IgD-negative memory B cell (primary cell): ENCODE data around the gene ARHGEF28. TPM values are rescaled to one million over a fixed set of nuclear protein-coding genes. Genes with fewer than 3 reads are reported as not detected.

Source experiments
- H3K27ac Mint-ChIP-seq, 3 donors: one replicate each; pipeline ENCODE4 v1.8.0; 2020 to 2022; ENCODE audit warnings: mild to moderate bottlenecking in 3 of 3, mixed read lengths in 3 of 3, moderate library complexity in 1 of 3
- H3K27me3 Mint-ChIP-seq: one replicate; pipeline ENCODE4 v1.8.0; 2021; ENCODE audit warnings: mixed read lengths
- H3K36me3 Mint-ChIP-seq: one replicate; pipeline ENCODE4 v1.8.0; 2020; ENCODE audit warnings: mild to moderate bottlenecking, mixed read lengths
- H3K4me1 Mint-ChIP-seq, 3 donors: one replicate each; pipeline ENCODE4 v1.8.0; 2020 to 2022; ENCODE audit warnings: mixed read lengths in 3 of 3, mild to moderate bottlenecking in 1 of 3
- H3K4me3 Mint-ChIP-seq, 4 donors: one replicate each; pipeline ENCODE4 v1.8.0; 2020 to 2022; ENCODE audit warnings: mild to moderate bottlenecking in 4 of 4, mixed read lengths in 4 of 4, moderate library complexity in 3 of 4
- H3K9me3 Mint-ChIP-seq, 3 donors: one replicate each; pipeline ENCODE4 v1.8.0; 2020 to 2021; ENCODE audit warnings: mixed read lengths in 3 of 3, mild to moderate bottlenecking in 1 of 3
- polyA plus RNA-seq: library from polyadenylated mRNA; unstranded; fragments of 300-500 nt; fragmentation: Illumina TruSeq; gene quantifications from one replicate; pipeline ENCODE4 v1.2.3, GENCODE V29; 2021

Gene ARHGEF28
- polyA plus RNA-seq, 1 donor from 2014 or later: not detected

GRCh38 chr5:73955271-73955846 lies 329.4 kb downstream of the ARHGEF28 start:
- peaks cover 5% of the 10 kb centered on the region for H3K27me3 Mint-ChIP-seq
- no peak overlapping the region for H3K4me3 Mint-ChIP-seq
- H3K36me3 Mint-ChIP-seq: no peaks in the 10 kb centered on the region
- H3K27ac Mint-ChIP-seq: no peak overlapping the region
- H3K9me3 Mint-ChIP-seq: peaks cover 0 to 2% (median 0%) of the 10 kb centered on the region in 3 donors
- peaks cover 0 to 3% (median 1%) of the 10 kb centered on the region in 3 donors for H3K4me1 Mint-ChIP-seq

GRCh38 chr5:73957397-73958001 lies 331.5 kb downstream of the ARHGEF28 start:
- no peak overlapping the region for H3K4me3 Mint-ChIP-seq
- peaks cover 0 to 2% (median 0%) of the 10 kb centered on the region in 3 donors for H3K9me3 Mint-ChIP-seq
- H3K27ac Mint-ChIP-seq: no peak overlapping the region
- no peaks in the 10 kb centered on the region for H3K36me3 Mint-ChIP-seq
- H3K4me1 Mint-ChIP-seq: peaks cover 0 to 3% (median 1%) of the 10 kb centered on the region in 3 donors
- H3K27me3 Mint-ChIP-seq: peaks cover 3% of the 10 kb centered on the region

DNA sequence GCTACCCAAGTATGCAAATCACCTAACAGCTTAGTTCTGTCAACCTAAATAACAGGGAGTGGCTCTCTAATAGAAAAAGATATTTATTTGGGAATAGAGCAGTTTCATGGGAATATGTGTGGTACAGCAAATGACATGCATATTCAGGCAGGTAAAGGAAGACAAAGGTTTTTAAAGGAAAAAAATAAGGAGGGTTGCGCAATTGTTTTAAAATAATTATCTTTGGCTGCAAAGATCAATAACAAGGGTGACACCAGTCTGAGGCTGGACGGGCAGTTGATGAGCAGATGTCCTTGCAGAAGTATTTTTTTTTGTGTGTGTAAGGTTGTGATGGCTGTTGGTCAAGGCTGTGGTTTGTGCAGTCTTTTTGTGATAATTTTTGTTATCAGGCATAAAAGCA lies 332.0 kb downstream of the ARHGEF28 start:
- peaks cover 0 to 3% (median 1%) of the 10 kb centered on the region in 3 donors for H3K4me1 Mint-ChIP-seq
- H3K9me3 Mint-ChIP-seq: peaks cover 0 to 2% (median 0%) of the 10 kb centered on the region in 3 donors
- H3K4me3 Mint-ChIP-seq: no peak overlapping the region
- no peaks in the 10 kb centered on the region for H3K36me3 Mint-ChIP-seq
- H3K27ac Mint-ChIP-seq: no peak overlapping the region
- peaks cover 3% of the 10 kb centered on the region for H3K27me3 Mint-ChIP-seq

DNA sequence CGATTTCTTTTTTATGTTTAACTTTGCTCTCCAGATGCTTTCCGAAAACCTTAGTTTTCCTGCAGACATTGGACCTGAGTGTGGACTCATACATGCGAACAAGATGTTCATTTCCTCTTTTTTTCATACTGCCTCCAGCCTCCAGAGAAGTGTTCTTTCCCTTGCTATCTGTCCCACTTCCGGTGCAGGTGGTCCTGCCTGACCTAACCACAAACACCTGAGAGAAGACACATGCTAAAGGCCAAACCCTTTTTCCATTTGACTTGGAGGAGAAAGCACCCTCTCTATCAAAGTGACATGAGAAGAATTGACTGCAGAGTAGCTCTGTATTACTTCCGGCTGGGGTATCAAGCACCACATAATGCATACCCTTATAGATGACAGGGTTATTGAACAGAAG lies 334.0 kb downstream of the ARHGEF28 start:
- Mint-ChIP-seq H3K4me1 (peaks cover 0 to 3% (median 1%) of the 10 kb centered on the region in 3 donors), H3K27ac (no peak overlapping the region), H3K36me3 (no peaks in the 10 kb centered on the region), H3K27me3 (peaks cover 6% of the 10 kb centered on the region), H3K9me3 (peaks cover 0 to 2% (median 0%) of the 10 kb centered on the region in 3 donors), H3K4me3 (peak overlapping the region in 1 of 4 donors; percentile 55)

- no peaks in the 10 kb centered on the region for H3K36me3 Mint-ChIP-seq
- no peak overlapping the region for H3K4me3 Mint-ChIP-seq
- peaks cover 0 to 3% (median 1%) of the 10 kb centered on the region in 3 donors for H3K4me1 Mint-ChIP-seq
- H3K27me3 Mint-ChIP-seq: peaks cover 6% of the 10 kb centered on the region
- no peak overlapping the region for H3K27ac Mint-ChIP-seq
- peaks cover 0 to 2% (median 0%) of the 10 kb centered on the region in 3 donors for H3K9me3 Mint-ChIP-seq
Observed at GRCh38 chr5:73960426-73960825, 334.4 kb downstream of the ARHGEF28 start.

DNA sequence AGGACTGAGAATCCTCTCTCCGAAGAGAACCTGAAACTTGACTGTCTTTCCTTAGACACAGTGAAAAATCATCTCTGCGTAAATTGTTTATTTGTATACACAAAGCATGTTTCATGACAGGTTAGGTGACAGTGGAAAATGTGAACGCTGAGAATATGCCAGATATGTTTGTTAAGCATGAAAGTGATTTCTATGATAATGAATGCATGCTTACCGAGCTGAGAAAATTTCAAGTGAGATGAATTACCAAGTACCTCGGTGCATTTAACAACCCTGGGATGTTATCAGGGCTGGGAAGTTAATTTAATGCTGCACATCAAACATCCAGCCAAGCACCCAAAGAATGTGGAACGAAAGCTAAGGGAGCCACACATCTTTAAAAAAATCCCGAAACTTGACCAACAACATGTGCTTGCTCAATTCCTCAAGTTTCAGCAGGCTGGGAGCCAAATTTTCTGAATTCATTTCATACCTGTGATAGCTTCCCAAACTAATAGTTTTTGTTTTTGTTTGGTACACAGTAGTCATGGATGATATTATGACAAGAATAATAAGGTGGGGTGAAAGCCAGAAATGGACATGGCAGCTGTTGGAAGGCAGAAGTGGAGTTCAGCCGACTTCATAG lies 336.9 kb downstream of the ARHGEF28 start:
- H3K9me3 Mint-ChIP-seq: peaks cover 0 to 2% (median 1%) of the 10 kb centered on the region in 3 donors
- H3K4me1 Mint-ChIP-seq: peaks cover 0 to 3% (median 1%) of the 10 kb centered on the region in 3 donors
- H3K36me3 Mint-ChIP-seq: no peaks in the 10 kb centered on the region
- H3K27me3 Mint-ChIP-seq: peaks cover 6% of the 10 kb centered on the region
- H3K27ac Mint-ChIP-seq: no peak overlapping the region
- H3K4me3 Mint-ChIP-seq: no peak overlapping the region

DNA sequence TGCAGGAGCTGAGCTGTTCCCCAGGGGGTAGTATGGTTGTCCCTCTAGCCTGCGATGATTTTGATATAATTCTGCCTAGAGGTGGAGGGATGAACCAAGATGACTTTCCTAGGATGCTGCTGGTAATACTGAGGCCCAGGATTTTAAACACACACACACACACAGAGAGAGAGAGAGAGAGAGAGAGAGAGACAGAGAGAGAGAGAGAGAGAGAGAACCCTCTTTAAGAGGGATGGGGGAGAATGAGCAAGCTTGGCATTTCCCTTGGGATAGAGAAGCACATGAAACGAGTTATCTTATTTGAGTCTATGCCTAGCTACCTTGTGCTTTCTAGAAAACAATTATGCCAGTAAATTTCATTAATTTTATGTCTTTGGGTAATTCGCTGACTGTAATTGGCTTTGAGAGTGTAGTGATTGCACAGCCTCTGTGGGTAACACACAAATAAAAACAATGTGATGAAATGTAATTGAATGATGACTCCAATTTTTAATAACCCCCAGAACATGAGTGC lies 338.4 kb downstream of the ARHGEF28 start:
- peaks cover 6% of the 10 kb centered on the region for H3K27me3 Mint-ChIP-seq
- H3K27ac Mint-ChIP-seq: no peak overlapping the region

DNA sequence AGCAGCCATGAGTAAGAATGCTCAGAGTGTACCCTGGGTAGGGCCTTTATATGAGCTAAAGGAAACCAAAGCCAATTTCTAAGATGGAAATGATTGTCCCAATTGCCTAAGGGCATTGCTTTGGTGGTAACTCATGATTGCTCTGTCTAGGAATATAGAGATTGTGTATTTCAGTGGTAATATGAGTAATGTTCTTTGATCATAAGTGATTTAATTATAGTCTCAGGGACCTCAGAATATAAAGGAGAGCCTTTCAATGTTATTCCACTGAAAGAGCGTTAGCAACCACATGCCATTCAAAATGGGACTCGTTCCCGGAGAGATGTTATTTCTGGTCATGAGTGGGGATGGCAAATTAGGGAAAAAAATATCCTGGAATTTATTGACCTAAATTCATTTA lies 340.5 kb downstream of the ARHGEF28 start:
- H3K27ac Mint-ChIP-seq: no peak overlapping the region
- H3K27me3 Mint-ChIP-seq: peaks cover 5% of the 10 kb centered on the region
- no peak overlapping the region for H3K4me3 Mint-ChIP-seq
- H3K9me3 Mint-ChIP-seq: peaks cover 0 to 2% (median 1%) of the 10 kb centered on the region in 3 donors
- H3K4me1 Mint-ChIP-seq: no peaks in the 10 kb centered on the region
- H3K36me3 Mint-ChIP-seq: no peaks in the 10 kb centered on the region

More for the DNA sequence above, 338.4 kb downstream of the ARHGEF28 start:
- Mint-ChIP-seq H3K4me3 (no peak overlapping the region), H3K9me3 (peaks cover 0 to 1% (median 0%) of the 10 kb centered on the region in 3 donors), H3K4me1 (peaks cover 0 to 2% (median 0%) of the 10 kb centered on the region in 3 donors), H3K36me3 (no peaks in the 10 kb centered on the region)

GRCh38 chr5:73967347-73967746 lies 341.4 kb downstream of the ARHGEF28 start:
- H3K4me1 Mint-ChIP-seq: no peaks in the 10 kb centered on the region
- H3K9me3 Mint-ChIP-seq: peaks cover 0 to 2% (median 1%) of the 10 kb centered on the region in 3 donors
- H3K27me3 Mint-ChIP-seq: peaks cover 5% of the 10 kb centered on the region

GRCh38 chr5:73968246-73968645 lies 342.2 kb downstream of the ARHGEF28 start:
- Mint-ChIP-seq H3K36me3 (no peaks in the 10 kb centered on the region), H3K4me3 (no peak overlapping the region), H3K4me1 (no peaks in the 10 kb centered on the region), H3K27ac (no peak overlapping the region), H3K27me3 (peaks cover 7% of the 10 kb centered on the region), H3K9me3 (peaks cover 0 to 2% (median 1%) of the 10 kb centered on the region in 3 donors)

More at GRCh38 chr5:73967347-73967746, 341.4 kb downstream of the ARHGEF28 start:
- H3K4me3 Mint-ChIP-seq: no peak overlapping the region
- no peaks in the 10 kb centered on the region for H3K36me3 Mint-ChIP-seq
- H3K27ac Mint-ChIP-seq: no peak overlapping the region

DNA sequence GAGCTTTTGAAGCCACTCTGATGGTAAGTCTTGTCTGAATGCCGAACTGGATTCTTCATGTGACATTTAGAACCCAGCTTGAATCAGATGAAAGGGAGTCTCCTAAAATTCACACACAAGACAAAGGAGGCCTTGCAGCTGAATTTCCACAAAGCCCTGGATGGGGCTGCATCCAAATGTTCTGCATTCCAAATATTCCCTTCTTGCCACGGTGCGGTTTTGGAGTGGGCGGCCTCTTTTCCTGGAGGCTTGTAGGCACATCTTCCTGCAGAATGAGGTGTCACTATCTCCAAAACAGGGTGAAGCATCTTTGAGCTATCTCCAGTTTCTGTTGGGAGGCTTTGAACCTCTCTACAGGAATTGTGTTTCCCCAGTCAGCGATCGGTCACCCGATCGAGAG lies 342.7 kb downstream of the ARHGEF28 start:
- Mint-ChIP-seq H3K9me3 (peaks cover 0 to 2% (median 2%) of the 10 kb centered on the region in 3 donors), H3K4me1 (no peaks in the 10 kb centered on the region), H3K27me3 (peaks cover 4% of the 10 kb centered on the region), H3K27ac (no peak overlapping the region), H3K36me3 (no peaks in the 10 kb centered on the region), H3K4me3 (no peak overlapping the region)

DNA sequence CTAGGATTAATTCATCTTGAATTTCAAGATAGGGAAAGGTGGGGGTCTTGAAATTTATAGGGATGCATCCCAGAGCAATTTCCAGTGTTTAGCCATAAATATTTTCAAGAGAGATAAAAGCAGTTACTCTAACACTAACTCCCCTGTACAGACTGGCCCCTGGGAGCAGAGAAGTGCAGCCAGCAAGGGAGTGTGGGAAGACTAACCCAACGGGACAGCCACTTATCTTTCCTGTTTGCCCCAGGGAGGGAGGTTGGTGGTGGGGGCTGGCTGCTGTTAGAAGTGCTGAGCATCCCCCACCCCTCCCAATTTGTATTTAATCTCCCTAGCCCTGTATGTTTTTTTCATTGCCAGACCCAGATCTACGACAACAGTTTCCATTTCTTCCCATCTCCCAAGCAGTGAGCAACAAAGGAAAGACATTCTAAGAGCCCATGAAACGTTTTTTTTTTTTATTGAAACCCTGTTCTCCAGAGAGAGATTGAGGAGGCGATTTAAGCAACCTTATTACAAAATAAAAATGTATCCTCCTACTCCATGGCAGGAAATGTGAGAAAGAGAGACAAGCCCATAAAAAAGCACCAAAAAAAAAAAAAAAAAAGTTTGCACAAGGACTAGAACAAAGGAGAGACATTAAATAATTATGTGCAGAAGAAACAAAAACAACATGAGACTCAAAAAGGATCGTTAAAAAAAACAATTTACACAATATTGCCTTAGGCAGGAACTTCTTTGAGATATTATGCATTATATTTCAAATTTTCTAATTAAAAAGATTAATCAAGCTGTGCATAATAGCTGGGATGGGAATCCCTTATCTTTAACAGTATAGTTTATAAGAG lies 343.4 kb downstream of the ARHGEF28 start:
- Mint-ChIP-seq H3K9me3 (peaks cover 0 to 3% (median 3%) of the 10 kb centered on the region in 3 donors), H3K36me3 (no peaks in the 10 kb centered on the region), H3K27ac (peak overlapping the region in 1 of 3 donors; percentile 86), H3K4me3 (no peak overlapping the region), H3K27me3 (peaks cover 4% of the 10 kb centered on the region), H3K4me1 (no peaks in the 10 kb centered on the region)

DNA sequence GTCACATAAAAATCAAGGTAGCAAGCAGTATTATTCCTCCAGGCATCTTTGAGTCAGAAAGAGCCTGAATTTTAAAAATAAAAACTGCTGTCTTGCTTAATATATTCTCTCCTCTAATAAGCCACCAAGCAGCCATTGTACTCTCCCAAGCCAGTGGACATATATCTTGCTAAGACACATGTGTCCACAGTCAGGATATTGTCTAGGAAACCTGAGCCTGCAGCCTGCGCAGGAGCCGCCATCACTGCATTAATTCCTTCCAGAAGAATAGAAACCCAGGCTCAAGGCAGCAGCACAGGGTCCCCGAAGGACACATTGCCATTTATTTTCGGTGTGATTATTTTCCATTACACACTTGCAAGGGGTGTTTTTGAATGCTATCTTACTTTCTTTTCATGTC lies 345.3 kb downstream of the ARHGEF28 start:
- Mint-ChIP-seq H3K9me3 (peaks cover 0 to 3% (median 3%) of the 10 kb centered on the region in 3 donors), H3K36me3 (no peaks in the 10 kb centered on the region), H3K4me3 (no peak overlapping the region), H3K4me1 (no peaks in the 10 kb centered on the region), H3K27me3 (peaks cover 4% of the 10 kb centered on the region), H3K27ac (no peak overlapping the region)

DNA sequence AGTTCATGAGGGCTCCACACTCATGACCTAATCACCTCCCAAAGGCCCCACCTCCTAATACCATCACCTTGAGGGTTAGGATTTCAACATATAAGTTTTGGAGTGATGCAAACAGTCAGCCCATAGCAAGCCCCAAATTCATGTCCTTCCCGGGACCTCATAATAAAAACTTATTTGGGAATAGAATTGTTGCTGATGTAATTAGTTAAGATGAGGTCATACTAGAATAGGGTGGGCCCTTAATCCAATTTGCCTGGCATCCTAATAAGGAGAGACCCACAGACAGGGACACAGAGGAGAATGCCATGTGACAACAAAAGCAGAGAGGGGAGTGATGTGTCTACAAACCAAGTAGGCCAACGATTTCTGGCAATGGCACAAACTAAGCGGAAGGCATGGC lies 347.1 kb downstream of the ARHGEF28 start:
- Mint-ChIP-seq H3K4me3 (no peak overlapping the region), H3K27me3 (peaks cover 4% of the 10 kb centered on the region), H3K27ac (no peak overlapping the region), H3K9me3 (peaks cover 0 to 3% (median 2%) of the 10 kb centered on the region in 3 donors), H3K4me1 (no peaks in the 10 kb centered on the region), H3K36me3 (peaks cover 1% of the 10 kb centered on the region)
